ENCODE results near the gene PODXL2. TPM values are rescaled to one million over a fixed set of nuclear protein-coding genes. Genes with fewer than 3 reads are reported as not detected.

Gene PODXL2
- total RNA-seq, 1 experiment from 2014 or later, result 26.6 TPM

GRCh38 chr3:127719369-127719768, 90.4 kb downstream of the PODXL2 start:
- Histone ChIP-seq H3K27me3 (replicated peaks; ENCODE audit: insufficient read depth, low read depth, low read length, poor library complexity) (no peaks in the 10 kb centered on the region), H3K9me3 (ENCODE audit: low read depth, low read length, poor library complexity, severe bottlenecking) (no peaks in the 10 kb centered on the region), H3K4me3 (ENCODE audit: low read depth, low read length, poor library complexity, severe bottlenecking) (no peak overlapping the region), H3K27ac (ENCODE audit: low read depth, low read length, poor library complexity, severe bottlenecking) (no peak overlapping the region), H3K4me1 (ENCODE audit: insufficient read depth, low read length, poor library complexity, severe bottlenecking) (peaks cover 8% of the 10 kb centered on the region), H3K36me3 (ENCODE audit: insufficient read depth, low read length, poor library complexity, severe bottlenecking) (no peaks in the 10 kb centered on the region)
- intact Hi-C loops (cut with micrococcal nuclease; ENCODE audit: unreplicated experiment), result no loop called here
- BruUV-seq (replicated peaks), result no TSS peak
- TF ChIP-seq CTCF (conservative IDR thresholded peaks at IDR 0.05; ENCODE audit: low read depth, low read length) (no peak), EZH2 (IDR thresholded peaks at IDR 0.05; ENCODE audit: borderline replicate concordance, low read depth, low read length, poor library complexity, severe bottlenecking) (no peak)
- ChIA-PET POLR2A (ENCODE audit: low non-redundant PET) (no interaction called here), CTCF (no interaction called here)
- DNase-seq (ENCODE audit: low spot score), result no peak

- Histone ChIP-seq H3K36me3 (ENCODE audit: insufficient read depth, low read length, poor library complexity, severe bottlenecking) (no peaks in the 10 kb centered on the region), H3K4me3 (ENCODE audit: low read depth, low read length, poor library complexity, severe bottlenecking) (no peak overlapping the region), H3K4me1 (ENCODE audit: insufficient read depth, low read length, poor library complexity, severe bottlenecking) (peaks cover 8% of the 10 kb centered on the region), H3K9me3 (ENCODE audit: low read depth, low read length, poor library complexity, severe bottlenecking) (no peaks in the 10 kb centered on the region), H3K27me3 (replicated peaks; ENCODE audit: insufficient read depth, low read depth, low read length, poor library complexity) (no peaks in the 10 kb centered on the region), H3K27ac (ENCODE audit: low read depth, low read length, poor library complexity, severe bottlenecking) (no peak overlapping the region)
- intact Hi-C loops (cut with micrococcal nuclease; ENCODE audit: unreplicated experiment), result no loop called here
- DNase-seq (ENCODE audit: low spot score), result no peak
- BruUV-seq (replicated peaks), result no TSS peak
- TF ChIP-seq EZH2 (IDR thresholded peaks at IDR 0.05; ENCODE audit: borderline replicate concordance, low read depth, low read length, poor library complexity, severe bottlenecking), result no peak
- no peak for TF ChIP-seq CTCF (conservative IDR thresholded peaks at IDR 0.05; ENCODE audit: low read depth, low read length)
- ChIA-PET CTCF (no interaction called here), POLR2A (ENCODE audit: low non-redundant PET) (no interaction called here)
These were observed 91.3 kb downstream of the PODXL2 start for GRCh38 chr3:127720161-127720823.

- Histone ChIP-seq H3K36me3 (ENCODE audit: insufficient read depth, low read length, poor library complexity, severe bottlenecking) (no peaks in the 10 kb centered on the region), H3K4me1 (ENCODE audit: insufficient read depth, low read length, poor library complexity, severe bottlenecking) (peaks cover 8% of the 10 kb centered on the region), H3K27ac (ENCODE audit: low read depth, low read length, poor library complexity, severe bottlenecking) (no peak overlapping the region), H3K9me3 (ENCODE audit: low read depth, low read length, poor library complexity, severe bottlenecking) (no peaks in the 10 kb centered on the region), H3K4me3 (ENCODE audit: low read depth, low read length, poor library complexity, severe bottlenecking) (no peak overlapping the region), H3K27me3 (replicated peaks; ENCODE audit: insufficient read depth, low read depth, low read length, poor library complexity) (no peaks in the 10 kb centered on the region)
- TF ChIP-seq EZH2 (IDR thresholded peaks at IDR 0.05; ENCODE audit: borderline replicate concordance, low read depth, low read length, poor library complexity, severe bottlenecking) (no peak), CTCF (conservative IDR thresholded peaks at IDR 0.05; ENCODE audit: low read depth, low read length) (no peak)
- BruUV-seq (replicated peaks), result no TSS peak
- DNase-seq (ENCODE audit: low spot score), result no peak
- CTCF ChIA-PET, result no interaction called here
- intact Hi-C loops (cut with micrococcal nuclease; ENCODE audit: unreplicated experiment), result no loop called here
- POLR2A ChIA-PET (ENCODE audit: low non-redundant PET), result no interaction called here
These were observed 92.3 kb downstream of the PODXL2 start for GRCh38 chr3:127720985-127721935.

Data from A673 (cell line).